Measurements from ENCODE around the gene NEK6.
A peak's percentile ranks its signal among the peaks of the same experiment; 100 is the strongest.

The NEK6 gene

GRCh38 chr9:124259158-124259808 lies 1.5 kb downstream of the NEK6 start:
- ATAC-seq: peak; percentile 64
- peak; percentile 97; the same call in 1 of the 2 replicates for TF ChIP-seq PATZ1 (CRISPR knock-in tag; IDR thresholded peaks at IDR 0.05; ENCODE audit: borderline replicate concordance)
- no peak for TF ChIP-seq TOX (CRISPR knock-in tag; IDR thresholded peaks at IDR 0.05; ENCODE audit: borderline replicate concordance)

GRCh38 chr9:124260769-124261603 lies 3.2 kb downstream of the NEK6 start:
- ATAC-seq: peak; percentile 80
- TF ChIP-seq SNAI2 (CRISPR knock-in tag; IDR thresholded peaks at IDR 0.05) (no peak), TSHZ2 (CRISPR knock-in tag; IDR thresholded peaks at IDR 0.05) (no peak), CREB5 (CRISPR knock-in tag; IDR thresholded peaks at IDR 0.05; ENCODE audit: low read depth) (no peak), ZFP3 (CRISPR knock-in tag; IDR thresholded peaks at IDR 0.05) (no peak), CSRNP3 (CRISPR knock-in tag; IDR thresholded peaks at IDR 0.05) (no peak), ZNF8 (CRISPR knock-in tag; IDR thresholded peaks at IDR 0.05) (no peak), ZFP30 (CRISPR knock-in tag; IDR thresholded peaks at IDR 0.05) (no peak), BACH2 (CRISPR knock-in tag; IDR thresholded peaks at IDR 0.05; ENCODE audit: borderline replicate concordance) (no peak), CSDC2 (CRISPR knock-in tag; IDR thresholded peaks at IDR 0.05) (no peak), ESRRG (CRISPR knock-in tag; IDR thresholded peaks at IDR 0.05) (no peak)

GRCh38 chr9:124261736-124262648 lies 4.2 kb downstream of the NEK6 start:
- ATAC-seq: no peak
- no peak for TF ChIP-seq ZNF8 (CRISPR knock-in tag; IDR thresholded peaks at IDR 0.05)

- TF ChIP-seq ESRRG (CRISPR knock-in tag; IDR thresholded peaks at IDR 0.05) (no peak), PATZ1 (CRISPR knock-in tag; IDR thresholded peaks at IDR 0.05; ENCODE audit: borderline replicate concordance) (no peak), TCF4 (CRISPR knock-in tag; IDR thresholded peaks at IDR 0.05; ENCODE audit: borderline replicate concordance) (no peak), ARNTL (CRISPR knock-in tag; IDR thresholded peaks at IDR 0.05; ENCODE audit: borderline replicate concordance, low read depth) (no peak)
- no peak for ATAC-seq
Measured at GRCh38 chr9:124262649-124262972, 4.9 kb downstream of the NEK6 start.

Data from SK-N-SH treated with all-trans-retinoic acid at 6 μM for 48 hours (cell line).